C4-2B (cell line): ENCODE results near the gene IL20.

ENCODE experiments used
- ZFX ChIP-seq: fragments of 450-650 bp; IDR thresholded peaks from 2 replicates; pipeline ENCODE4 v1.6.1; 2017
- TF ChIP-seq, protein P1 (sequence below): fragments of 450-650 bp; conservative IDR thresholded peaks from 2 replicates; pipeline ENCODE4 v1.5.1; 2017; ENCODE audit warnings: mild to moderate bottlenecking

GRCh38 chr1:206903687-206904086 is 38.3 kb downstream of the IL20 start:
- TF ChIP-seq, protein P1, sequence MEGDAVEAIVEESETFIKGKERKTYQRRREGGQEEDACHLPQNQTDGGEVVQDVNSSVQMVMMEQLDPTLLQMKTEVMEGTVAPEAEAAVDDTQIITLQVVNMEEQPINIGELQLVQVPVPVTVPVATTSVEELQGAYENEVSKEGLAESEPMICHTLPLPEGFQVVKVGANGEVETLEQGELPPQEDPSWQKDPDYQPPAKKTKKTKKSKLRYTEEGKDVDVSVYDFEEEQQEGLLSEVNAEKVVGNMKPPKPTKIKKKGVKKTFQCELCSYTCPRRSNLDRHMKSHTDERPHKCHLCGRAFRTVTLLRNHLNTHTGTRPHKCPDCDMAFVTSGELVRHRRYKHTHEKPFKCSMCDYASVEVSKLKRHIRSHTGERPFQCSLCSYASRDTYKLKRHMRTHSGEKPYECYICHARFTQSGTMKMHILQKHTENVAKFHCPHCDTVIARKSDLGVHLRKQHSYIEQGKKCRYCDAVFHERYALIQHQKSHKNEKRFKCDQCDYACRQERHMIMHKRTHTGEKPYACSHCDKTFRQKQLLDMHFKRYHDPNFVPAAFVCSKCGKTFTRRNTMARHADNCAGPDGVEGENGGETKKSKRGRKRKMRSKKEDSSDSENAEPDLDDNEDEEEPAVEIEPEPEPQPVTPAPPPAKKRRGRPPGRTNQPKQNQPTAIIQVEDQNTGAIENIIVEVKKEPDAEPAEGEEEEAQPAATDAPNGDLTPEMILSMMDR: no peak
- TF ChIP-seq ZFX: no peak
